Transverse colon (tissue), 3 donors: ENCODE measurements around the gene COG5.

ENCODE experiments used
- CTCF ChIP-seq, 5 experiments: fragments of 200-600 bp in 3 of 5; fragments of 450-650 bp in 2 of 5; sonication (generic) in 3 of 5; IDR thresholded peaks; 1 replicate in 2 of 5; 2 replicates in 3 of 5; pipeline ENCODE4 v1.5.1; 2016 to 2017; ENCODE audit warnings: antibody characterized with exemption in 5 of 5, inconsistent platforms in 3 of 5, mild to moderate bottlenecking in 2 of 5, moderate library complexity in 1 of 5
- POLR2A ChIP-seq: fragments of 450-650 bp; IDR thresholded peaks from one replicate; pipeline ENCODE4 v1.6.1; 2016; ENCODE audit warnings: antibody characterized with exemption, mild to moderate bottlenecking, moderate library complexity

GRCh38 chr7:107254398-107254985 lies 309.2 kb downstream of the COG5 start:
- TF ChIP-seq POLR2A (no peak), CTCF (IDR thresholded peaks at IDR 0.05) (no peak)
